Measurements from ENCODE around the gene YAF2. TPM values are rescaled to one million over a fixed set of nuclear protein-coding genes. Genes with fewer than 3 reads are reported as not detected.
"Not testable (repeated sequence)": the region's sequence is repeated elsewhere in the genome, so short reads cannot be mapped to it uniquely, and the experiment has no call there.

Gene YAF2
- total and polyA plus RNA-seq, 2 donors (not counting 1 experiment from before 2014, with no cell fraction given), result 11.6 to 41.9 TPM

- H3K9me3 ChIP-seq (ENCODE audit: control extremely low read depth in 1 of 3, control insufficient read depth in 2 of 3, insufficient read depth in 1 of 3, low read length in 2 of 3); DNase-seq; intact Hi-C loops (cut with micrococcal nuclease); H4K20me1 ChIP-seq (ENCODE audit: control insufficient read depth, insufficient read depth, low read length, poor library complexity, severe bottlenecking); POLR2A ChIA-PET; H3K27ac Mint-ChIP-seq; H3K4me1 Mint-ChIP-seq; H3K36me3 ChIP-seq (replicated peaks in 1 of 2; ENCODE audit: control extremely low read depth in 1 of 2, control insufficient read depth in 1 of 2, extremely low read depth in 1 of 2, insufficient read depth in 2 of 2, low read length in 1 of 2); H3K27me3 Mint-ChIP-seq; CTCF ChIA-PET; H3K9me3 Mint-ChIP-seq (ENCODE audit: insufficient read depth); H3K4me3 ChIP-seq (ENCODE audit: control extremely low read depth in 1 of 5, extremely low read depth in 1 of 5, insufficient read depth in 1 of 5, low read depth in 2 of 5, low read length in 4 of 5); H3K27me3 ChIP-seq (replicated peaks in 1 of 4; ENCODE audit: control extremely low read depth in 1 of 4, control insufficient read depth in 3 of 4, insufficient read depth in 4 of 4, low read length in 3 of 4); H3K4me3 Mint-ChIP-seq; H3K4me2 ChIP-seq (replicated peaks; ENCODE audit: low read depth, low read length, poor library complexity, severe bottlenecking); H3K4me1 ChIP-seq (ENCODE audit: control insufficient read depth in 2 of 2, insufficient read depth in 2 of 2, low read length in 2 of 2); H3K27ac ChIP-seq (ENCODE audit: low read length in 2 of 2); H3K9ac ChIP-seq (ENCODE audit: low read length); H2AFZ ChIP-seq (ENCODE audit: insufficient read depth, low read depth, low read length, poor library complexity, severe bottlenecking); H3K79me2 ChIP-seq (ENCODE audit: control insufficient read depth, insufficient read depth, low read length); ATAC-seq (ENCODE audit: low read depth): not testable (repeated sequence)
- no CpG with 5 or more reads among the region's 1 CpG for WGBS (ENCODE audit: insufficient coverage)
These were observed 14.6 kb upstream of the YAF2 start for GRCh38 chr12:42252645-42253044.

GRCh38 chr12:42249033-42249432, 11.0 kb upstream of the YAF2 start:
- H3K4me1 ChIP-seq (ENCODE audit: control insufficient read depth in 2 of 2, insufficient read depth in 2 of 2, low read length in 2 of 2); H3K4me2 ChIP-seq (replicated peaks; ENCODE audit: low read depth, low read length, poor library complexity, severe bottlenecking); H3K27ac Mint-ChIP-seq; H3K4me3 Mint-ChIP-seq; H3K27me3 ChIP-seq (replicated peaks in 1 of 4; ENCODE audit: control extremely low read depth in 1 of 4, control insufficient read depth in 3 of 4, insufficient read depth in 4 of 4, low read length in 3 of 4); intact Hi-C loops (cut with micrococcal nuclease); H3K9me3 Mint-ChIP-seq (ENCODE audit: insufficient read depth); H3K79me2 ChIP-seq (ENCODE audit: control insufficient read depth, insufficient read depth, low read length); H2AFZ ChIP-seq (ENCODE audit: insufficient read depth, low read depth, low read length, poor library complexity, severe bottlenecking); POLR2A ChIA-PET; H3K36me3 ChIP-seq (replicated peaks in 1 of 2; ENCODE audit: control extremely low read depth in 1 of 2, control insufficient read depth in 1 of 2, extremely low read depth in 1 of 2, insufficient read depth in 2 of 2, low read length in 1 of 2); H3K4me3 ChIP-seq (ENCODE audit: control extremely low read depth in 1 of 5, extremely low read depth in 1 of 5, insufficient read depth in 1 of 5, low read depth in 2 of 5, low read length in 4 of 5); H3K27ac ChIP-seq (ENCODE audit: low read length in 2 of 2); H4K20me1 ChIP-seq (ENCODE audit: control insufficient read depth, insufficient read depth, low read length, poor library complexity, severe bottlenecking); H3K9ac ChIP-seq (ENCODE audit: low read length); CTCF ChIA-PET; H3K4me1 Mint-ChIP-seq; H3K9me3 ChIP-seq (ENCODE audit: control extremely low read depth in 1 of 3, control insufficient read depth in 2 of 3, insufficient read depth in 1 of 3, low read length in 2 of 3); ATAC-seq (ENCODE audit: low read depth); DNase-seq; H3K27me3 Mint-ChIP-seq: not testable (repeated sequence)
- WGBS (ENCODE audit: insufficient coverage), result no CpG with 5 or more reads among the region's 3 CpGs
